HG02763 (cell line): Measurements from ENCODE around the gene ANK3.

Experiments
- ATAC-seq: cut with Tn5 transposase; IDR thresholded peaks from one replicate; pipeline ENCODE4 v1.9.1; 2021; ENCODE audit warnings: mild to moderate bottlenecking, moderate library complexity; ENCODE audit not compliant: unreplicated experiment

Gene ANK3

DNA sequence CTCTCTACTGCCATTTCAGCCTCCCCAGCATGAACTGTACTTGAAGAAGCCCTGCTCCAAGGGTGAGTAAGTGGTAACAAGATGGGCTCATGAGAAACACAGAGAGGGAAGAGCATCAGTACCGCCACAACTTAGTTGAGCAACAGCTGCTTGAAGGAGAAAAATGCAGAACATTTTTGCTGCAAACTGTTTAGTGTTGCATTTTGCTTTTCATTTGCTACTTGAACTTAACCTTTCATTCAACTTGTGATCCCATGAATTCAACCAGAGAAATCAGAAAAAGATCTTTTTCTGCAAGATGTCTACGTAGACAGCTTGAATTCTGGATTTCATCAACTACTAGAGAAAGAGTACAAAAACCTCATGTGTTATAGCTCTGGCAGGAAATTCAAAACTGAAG, 40.7 kb downstream of the ANK3 start:
- no peak for ATAC-seq

GRCh38 chr10:60347270-60347669, 42.4 kb downstream of the ANK3 start:
- ATAC-seq = no peak

DNA sequence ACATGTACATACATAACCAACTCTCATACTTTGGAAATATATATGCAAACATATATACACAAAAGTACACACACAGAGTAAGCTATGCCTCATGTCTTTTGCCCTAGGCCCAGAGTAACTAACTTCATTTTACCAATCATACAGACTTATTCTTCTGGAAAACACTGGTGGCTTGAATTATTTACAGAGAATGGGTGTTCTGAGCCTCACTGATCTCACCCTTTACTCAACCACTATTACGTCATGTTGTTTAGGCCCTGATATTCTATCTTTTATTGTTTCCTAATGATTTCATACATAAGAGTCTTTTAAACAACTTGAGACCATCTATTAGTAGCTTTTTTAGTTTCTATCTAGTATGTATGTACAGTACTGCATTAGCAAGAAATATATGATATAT, 43.0 kb downstream of the ANK3 start:
- ATAC-seq = no peak

DNA sequence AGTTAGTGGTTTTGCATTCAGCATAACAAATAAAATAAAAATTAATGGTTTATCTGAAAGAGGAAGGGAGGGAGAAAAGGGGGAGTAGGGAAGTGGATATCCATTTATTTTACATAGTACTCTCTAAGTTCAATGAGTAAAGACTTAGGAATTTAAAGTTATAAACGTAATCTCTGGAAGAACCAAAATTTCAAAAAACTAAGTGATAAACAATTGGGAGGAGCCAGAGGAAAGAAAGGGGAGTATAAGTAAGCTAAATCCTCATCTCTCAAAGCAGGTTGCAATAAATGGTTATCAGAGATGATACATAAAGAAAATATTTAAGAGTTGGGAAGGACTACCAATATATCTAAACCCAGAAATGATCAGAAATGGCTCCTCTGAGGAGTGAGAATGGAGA, 46.4 kb downstream of the ANK3 start:
- ATAC-seq = no peak

GRCh38 chr10:60341969-60342368, 47.7 kb downstream of the ANK3 start:
- no peak for ATAC-seq

DNA sequence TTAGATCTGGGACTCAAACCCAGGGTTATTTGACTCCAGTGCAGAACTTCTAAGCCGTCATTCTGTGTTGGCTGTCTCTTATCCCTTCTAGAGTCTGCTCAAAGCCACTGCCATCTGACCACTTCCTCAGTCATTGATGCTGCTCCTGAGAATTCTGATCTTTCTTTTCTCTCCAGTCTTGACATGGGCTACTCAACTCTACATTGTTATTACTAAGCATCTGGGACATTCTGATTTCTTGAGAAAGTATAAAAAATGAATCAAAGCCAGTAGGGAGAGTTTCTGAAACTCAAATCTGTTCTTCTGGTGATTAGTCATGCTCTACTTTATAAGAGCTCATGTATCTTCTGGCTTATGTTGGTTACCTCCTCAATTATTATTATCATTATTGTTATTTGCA, 48.7 kb downstream of the ANK3 start:
- ATAC-seq = no peak

DNA sequence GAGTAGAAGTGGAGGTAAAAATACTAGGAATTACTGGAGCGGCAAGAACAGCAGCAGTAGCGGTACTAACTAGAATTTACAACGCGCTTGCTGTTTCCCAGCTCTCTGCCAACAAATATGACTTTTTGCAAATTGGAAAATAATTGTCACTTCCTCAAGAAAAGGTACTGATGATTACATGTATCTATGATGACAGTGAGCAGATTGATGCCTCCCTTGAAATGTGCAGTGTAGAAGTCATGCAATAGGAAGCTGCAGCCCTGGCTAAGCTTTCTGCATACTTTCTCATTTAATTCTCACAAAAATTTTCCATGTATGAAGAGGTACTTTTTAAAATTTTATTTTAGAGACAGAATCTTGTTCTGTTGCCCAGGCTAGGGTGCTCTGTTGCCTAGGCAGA, 49.9 kb downstream of the ANK3 start:
- no peak for ATAC-seq

DNA sequence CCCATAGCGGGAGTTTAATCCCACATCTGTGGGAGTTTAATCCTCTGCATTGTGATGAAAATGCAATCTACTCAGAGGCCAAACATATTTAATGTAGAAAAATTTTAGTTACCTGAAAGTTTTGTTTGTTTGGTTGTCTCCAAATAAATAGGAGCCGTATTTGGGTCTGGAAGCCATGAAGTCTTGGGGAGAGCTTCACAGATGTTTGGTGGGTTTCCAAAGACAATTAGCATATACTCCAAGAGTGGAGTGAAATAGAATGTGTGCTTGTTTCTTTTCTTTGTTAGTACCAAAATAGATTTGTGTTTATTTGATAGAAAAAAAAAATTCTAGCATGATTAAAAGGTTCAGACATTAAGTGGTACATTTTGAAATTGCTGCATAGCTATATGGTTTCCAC, 50.9 kb downstream of the ANK3 start:
- ATAC-seq = no peak

- ATAC-seq = no peak
Measured at GRCh38 chr10:60338002-60338564, 51.6 kb downstream of the ANK3 start.

DNA sequence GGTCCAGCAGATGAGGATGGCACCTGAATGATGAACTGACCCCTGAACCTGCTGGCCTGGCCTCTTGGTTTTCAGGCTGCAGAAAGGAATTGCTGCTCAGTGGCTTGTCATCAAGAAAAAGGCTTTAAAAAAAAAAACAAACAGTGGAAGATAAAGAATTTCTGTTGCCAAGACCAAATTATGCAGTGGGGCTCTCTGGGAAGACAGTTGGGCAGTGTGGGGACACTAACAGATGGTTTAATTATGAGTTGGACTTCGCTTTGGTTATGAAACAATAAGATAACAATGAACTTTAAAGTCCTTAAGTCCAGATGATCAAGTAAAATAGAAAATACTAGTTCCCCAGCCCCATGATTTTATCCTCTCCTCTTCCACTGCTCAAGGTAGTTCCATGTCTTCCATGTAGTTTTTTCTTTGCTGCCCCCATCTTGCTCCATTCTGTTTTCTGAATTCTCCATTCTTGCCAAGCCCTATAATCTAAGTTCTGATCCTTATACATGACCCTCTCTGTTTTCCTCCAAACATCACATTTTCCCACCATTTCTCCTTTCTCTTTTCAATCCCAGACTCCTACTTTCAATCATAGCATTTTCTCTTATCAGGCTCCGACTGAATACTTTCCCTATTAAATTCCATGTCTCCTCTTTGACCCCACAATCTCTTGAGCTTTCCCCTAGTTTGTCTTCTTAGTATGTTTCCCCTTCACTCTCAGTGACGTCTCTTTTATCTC, 52.6 kb downstream of the ANK3 start:
- ATAC-seq = no peak

GRCh38 chr10:60335708-60336107, 54.0 kb downstream of the ANK3 start:
- no peak for ATAC-seq

DNA sequence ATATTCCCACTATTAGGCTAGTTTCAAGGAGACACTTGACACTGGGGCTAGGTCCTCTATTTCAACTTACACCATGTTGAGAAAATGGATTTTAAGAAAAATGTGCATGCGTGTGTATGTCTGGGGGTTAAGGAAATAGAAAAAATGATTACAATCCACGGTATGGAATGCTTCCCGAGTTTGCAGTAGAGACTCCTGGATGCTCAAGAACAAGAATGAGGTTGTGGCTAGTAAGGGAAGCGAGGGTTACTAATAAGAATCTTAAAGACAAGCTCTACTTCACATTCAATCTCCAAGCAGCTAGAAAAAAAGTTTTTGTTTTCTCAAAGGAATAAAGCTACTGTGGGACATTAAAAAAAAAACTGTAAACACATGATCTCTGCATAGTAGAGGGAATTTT, 54.7 kb downstream of the ANK3 start:
- ATAC-seq = no peak

- no peak for ATAC-seq
Measured at GRCh38 chr10:60332371-60332770, 57.3 kb downstream of the ANK3 start.

- ATAC-seq = no peak
Measured at GRCh38 chr10:60331886-60332285, 57.8 kb downstream of the ANK3 start.

DNA sequence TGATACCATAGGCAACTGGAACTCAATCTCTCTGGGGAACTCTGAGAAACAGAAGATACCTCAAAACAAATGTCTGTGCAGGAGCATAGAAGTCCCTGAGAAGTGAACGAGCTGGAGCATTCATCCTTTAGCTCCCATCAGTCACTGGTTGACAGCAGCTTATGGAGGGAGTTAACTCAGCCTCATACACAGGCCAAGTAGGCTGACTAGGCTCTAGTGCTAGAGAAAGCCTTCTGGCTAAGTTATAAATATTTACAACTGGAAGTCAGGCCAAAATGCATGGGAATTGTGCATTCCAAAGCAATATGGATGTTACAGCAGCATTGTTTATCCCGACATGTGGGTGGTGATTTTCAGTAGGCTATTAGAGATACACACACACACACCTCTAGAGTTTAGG, 66.5 kb downstream of the ANK3 start:
- no peak for ATAC-seq

DNA sequence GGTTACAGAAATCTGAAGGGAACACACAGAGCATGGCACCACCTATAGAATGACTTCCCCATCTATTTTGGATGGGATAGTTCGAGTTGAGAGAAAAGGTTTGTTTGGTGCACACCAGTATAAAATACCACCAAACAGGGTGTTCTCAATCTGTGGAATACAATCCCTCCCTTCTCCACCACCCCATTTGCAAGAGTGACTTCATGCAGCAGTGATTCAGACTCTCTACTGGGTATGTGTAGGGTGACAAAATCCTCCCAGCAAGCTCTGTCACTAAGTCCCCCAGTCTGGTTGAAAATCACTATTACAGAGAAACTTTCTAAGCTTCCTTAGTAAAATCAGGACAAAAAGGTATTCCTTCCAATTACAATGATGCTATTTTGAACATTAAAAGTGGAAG, 69.0 kb downstream of the ANK3 start:
- no peak for ATAC-seq

DNA sequence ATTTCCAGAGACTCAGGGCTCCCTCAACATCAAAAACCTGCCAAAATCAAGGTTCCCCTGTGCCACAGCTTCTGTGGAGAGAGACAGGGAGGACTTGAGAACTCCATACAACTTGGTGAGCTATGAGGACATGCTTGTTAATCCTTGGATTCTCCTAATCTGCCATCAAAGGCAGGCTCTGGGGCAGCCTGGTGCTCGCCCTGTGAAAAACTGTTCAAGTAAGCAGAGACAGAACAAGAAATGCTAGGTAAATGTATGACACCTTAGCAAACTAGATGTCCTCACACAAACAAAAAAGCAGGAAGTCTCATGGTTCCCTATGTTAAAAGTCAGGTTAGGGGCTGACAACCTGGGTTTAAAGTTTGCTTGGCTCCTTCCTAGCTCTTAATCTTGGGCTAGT, 73.6 kb downstream of the ANK3 start:
- no peak for ATAC-seq

DNA sequence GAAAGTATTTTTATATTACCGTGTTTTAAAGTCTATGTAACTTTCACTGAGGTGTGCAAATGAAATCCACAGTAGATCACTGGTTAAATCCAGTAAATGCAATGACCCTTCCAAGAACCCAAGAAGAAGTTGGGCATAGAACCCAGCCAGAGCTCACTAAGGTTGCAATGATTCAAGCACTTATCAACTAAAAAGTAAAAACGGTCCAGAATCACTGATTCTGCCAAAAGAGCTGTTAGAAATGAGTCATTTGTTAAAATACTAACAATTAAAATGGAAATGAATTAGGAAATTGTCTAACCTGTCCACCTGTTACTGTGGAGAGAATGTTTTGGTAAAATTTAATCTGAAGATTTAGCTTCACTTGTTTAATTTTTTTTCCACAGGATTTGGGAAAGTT, 74.4 kb downstream of the ANK3 start:
- no peak for ATAC-seq

DNA sequence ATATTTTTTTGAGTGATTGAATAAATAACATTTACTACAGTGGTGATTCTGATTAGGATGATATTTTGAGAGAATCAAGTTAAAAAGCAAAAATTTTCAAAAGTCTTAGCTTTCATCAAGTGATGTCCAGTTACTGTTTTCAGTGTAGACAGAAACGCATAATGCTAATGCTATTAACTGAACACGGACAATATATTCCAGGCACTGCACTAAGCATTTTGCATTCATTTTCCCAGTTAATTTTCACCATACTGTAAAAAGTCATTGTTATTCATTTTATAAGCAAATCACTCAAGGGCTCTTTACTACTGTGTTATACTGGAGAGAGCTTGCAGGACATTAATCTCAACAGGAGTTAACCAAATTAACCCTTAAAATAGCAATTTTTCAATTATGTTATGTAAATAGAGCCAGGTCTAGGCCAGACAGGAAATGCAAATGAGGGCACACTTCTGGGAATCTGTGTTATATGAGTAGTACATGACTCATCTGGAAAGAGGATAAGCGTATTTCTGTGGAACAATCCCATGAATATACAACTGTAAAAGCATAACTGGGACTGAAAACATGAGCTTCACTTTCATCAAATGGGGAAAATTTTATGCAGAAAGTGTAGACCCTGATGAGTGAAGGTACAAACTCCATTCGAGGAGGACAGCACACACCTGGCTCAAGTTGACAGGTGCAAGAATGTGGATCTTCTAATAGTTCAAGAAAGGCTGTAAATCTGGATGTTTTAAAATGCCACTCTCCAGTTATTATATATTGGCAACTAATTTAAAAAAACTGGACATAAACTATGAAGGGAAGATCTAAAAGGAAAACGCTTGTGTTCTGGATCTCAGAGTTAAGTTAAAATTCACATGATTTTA, 75.4 kb downstream of the ANK3 start:
- ATAC-seq = no peak

DNA sequence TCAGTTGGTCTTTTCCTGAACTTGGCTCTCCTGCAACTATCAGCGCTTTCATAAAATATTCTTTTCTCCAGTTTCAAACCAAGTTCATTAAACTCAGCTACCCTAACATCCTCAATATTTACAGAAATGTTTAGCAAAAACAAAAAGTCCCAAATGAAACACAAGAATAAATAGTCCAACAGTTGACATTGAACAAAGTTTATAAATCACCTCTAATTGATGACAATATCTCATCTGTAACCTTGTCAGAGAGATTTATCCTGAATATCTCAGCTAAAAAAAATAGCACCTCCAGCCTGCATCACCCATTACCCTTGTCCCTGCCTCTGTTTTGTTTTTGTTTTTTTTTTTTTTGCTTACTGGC, 76.1 kb downstream of the ANK3 start:
- ATAC-seq = no peak

DNA sequence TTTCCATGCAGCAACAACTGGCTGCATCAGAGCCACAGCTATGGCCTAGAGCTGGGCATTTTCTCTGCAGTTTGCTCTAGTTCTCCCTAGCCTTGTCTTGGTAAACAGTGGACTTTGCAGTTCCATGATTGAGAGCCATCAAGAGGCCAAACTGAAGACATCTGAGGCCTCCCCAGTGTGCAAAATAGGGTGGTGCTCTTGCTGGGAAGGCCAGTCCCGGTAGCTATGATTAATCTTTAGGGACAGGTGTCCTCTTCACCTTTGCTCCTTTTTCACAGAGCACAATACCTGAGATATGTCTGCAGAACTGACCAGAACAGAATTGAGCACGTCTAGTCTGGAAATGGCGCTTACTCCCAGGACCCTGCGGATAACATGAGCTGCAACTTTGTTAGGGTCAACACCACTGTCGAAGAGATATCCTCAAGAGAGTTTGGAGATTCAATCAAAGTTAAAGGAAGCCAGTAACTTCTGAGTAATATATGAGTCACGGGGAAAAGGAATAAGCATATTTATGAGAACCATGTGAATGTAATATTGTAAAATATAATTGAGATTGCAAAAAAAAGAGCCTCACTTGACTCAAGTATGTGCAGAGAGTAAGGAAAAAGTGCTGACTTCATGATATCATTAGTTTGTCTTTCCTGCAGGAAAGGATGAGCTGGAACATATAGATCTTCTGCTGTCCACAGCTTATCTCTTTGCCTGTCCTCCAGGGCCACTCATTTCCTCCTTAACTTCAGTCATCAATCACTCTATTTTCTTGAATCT, 76.7 kb downstream of the ANK3 start:
- ATAC-seq = no peak
